Urinary bladder (tissue), 4 donors: Measurements from ENCODE around the gene LRIT2. TPM values are rescaled to one million over a fixed set of nuclear protein-coding genes. Genes with fewer than 3 reads are reported as not detected.

ENCODE experiments used
- DNase-seq: peaks from one replicate; pipeline ENCODE4 v3.0.0-alpha.2; 2015; ENCODE audit errors: extremely low spot score
- H3K27ac ChIP-seq: one replicate; pipeline ENCODE4 v1.5.1; 2013; ENCODE audit warnings: low read depth, mild to moderate bottlenecking, moderate library complexity
- H3K36me3 ChIP-seq: one replicate; pipeline ENCODE4 v1.6.1; 2013; ENCODE audit warnings: mild to moderate bottlenecking, moderate library complexity; ENCODE audit not compliant: insufficient read depth
- H3K4me1 ChIP-seq: one replicate; pipeline ENCODE4 v1.6.1; 2013; ENCODE audit warnings: mild to moderate bottlenecking, moderate library complexity; ENCODE audit not compliant: insufficient read depth
- H3K4me3 ChIP-seq: one replicate; pipeline ENCODE4 v1.5.1; 2013; ENCODE audit warnings: low read depth, low read length
- WGBS: extraction: QIAGEN DNeasy Blood & Tissue Kit; methylation state at CpG from one replicate; pipeline ENCODE4 v1.1.7; 2013; 5-methylcytosine and 5-hydroxymethylcytosine counted together
- polyA plus RNA-seq: library from polyadenylated mRNA; stranded (reverse); fragments of 200-250 nt; gene quantifications from one replicate; pipeline ENCODE4 v1.2.3, GENCODE V29; 2013
- total RNA-seq: library from RNA; depleted of rRNA; stranded (reverse); fragments of >200 nt; gene quantifications from one replicate; pipeline ENCODE4 v1.2.3, GENCODE V29; 2014
- donor health status: healthy with polysubstance abuse.
- donor health status: healthy.

Gene LRIT2
- total and polyA plus RNA-seq, 2 donors = not detected

DNA sequence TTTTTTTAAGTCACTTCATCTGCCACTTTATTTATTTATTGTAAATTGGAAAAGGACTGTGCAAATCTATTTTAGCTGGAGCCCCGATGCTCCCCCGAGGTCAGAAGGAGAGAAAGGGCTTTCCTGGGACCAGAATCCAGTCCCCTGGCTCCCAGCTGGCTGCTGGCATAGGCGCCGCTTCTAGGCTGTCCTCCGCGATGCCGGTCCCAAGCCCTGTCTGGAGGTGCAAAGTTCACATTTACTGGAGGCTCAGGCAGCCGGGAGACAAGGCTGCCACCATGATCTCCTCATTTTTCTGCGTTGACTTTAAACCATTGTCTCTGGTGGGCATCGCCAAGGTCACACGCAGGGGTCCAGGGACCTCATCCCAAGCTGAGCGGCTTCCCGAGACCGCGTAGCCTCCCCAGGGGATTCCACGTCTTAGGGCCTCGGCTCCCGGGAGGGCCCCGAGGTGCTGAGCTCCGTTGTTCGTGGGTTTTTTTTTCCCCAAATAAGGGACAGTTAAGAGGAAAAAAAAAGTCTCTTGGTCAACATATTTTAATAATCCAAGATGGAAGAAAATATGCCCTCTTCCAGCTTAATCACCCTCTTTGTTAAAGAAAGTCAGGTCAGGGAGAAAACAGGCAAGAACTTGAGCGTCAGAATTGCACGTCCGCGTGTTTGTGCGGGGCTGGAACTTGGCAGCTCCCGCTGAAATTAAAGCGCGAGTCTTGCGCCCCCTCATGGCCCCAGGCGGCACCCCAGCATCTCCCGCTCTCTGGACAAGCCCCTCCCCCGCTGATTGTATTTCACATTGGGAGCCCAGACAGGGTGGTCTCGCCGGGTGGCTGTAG lies 31.4 kb upstream of the LRIT2 start:
- Histone ChIP-seq H3K36me3 (no peaks in the 10 kb centered on the region), H3K27ac (no peak overlapping the region), H3K4me3 (no peak overlapping the region), H3K4me1 (no peaks in the 10 kb centered on the region)
- WGBS = 39% methylated on average over 35 of the region's 35 CpGs
- DNase-seq = no peak

DNA sequence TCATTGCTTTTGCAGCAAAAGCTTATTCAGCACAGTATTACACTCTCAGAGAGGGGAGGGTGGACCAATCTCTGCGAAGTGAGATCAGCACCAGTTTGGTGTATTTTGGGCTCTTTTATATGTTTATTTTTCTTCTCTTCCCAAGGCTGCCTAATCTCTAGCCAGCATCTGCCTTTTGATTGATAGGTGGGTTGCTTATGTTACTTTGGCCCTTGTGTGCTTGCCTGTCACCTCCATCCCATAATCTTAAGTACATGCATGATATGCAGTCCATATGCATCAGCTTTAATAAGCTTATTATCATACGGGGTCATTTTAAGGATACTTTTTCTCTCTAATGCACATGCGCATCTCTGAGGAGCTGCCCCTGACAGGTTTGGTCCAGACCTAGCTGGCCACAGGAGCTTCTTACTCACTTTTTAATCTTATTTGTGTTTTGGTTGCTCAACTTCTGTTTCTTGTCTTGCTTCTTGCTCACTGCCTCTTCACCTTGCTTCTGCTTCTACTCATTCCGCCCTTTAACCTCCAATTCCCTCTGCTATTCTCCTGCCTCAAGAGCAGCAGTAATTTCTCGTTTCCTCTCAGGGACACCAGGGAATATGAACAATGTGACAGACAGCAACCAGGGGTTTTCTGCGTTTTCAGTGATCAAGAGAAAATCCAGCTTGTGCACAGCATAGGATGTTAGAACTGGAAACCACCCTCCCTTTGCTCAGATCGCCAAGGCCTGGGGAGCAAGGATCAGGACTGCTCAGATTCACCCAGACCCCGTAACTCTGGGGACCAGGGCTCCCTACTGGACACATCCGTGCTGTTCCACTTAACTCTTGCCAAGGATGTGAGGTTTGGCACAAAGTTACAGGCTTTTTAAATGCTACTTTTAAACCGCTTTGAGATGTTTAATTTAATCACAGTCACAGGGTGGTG lies 29.5 kb upstream of the LRIT2 start:
- H3K27ac ChIP-seq = no peak overlapping the region
- H3K4me1 ChIP-seq = no peaks in the 10 kb centered on the region
- DNase-seq = no peak
- no peak overlapping the region for H3K4me3 ChIP-seq
- WGBS = 52% methylated on average over 10 of the region's 10 CpGs
- no peaks in the 10 kb centered on the region for H3K36me3 ChIP-seq

- H3K4me3 ChIP-seq = no peak overlapping the region
- DNase-seq = no peak
- H3K36me3 ChIP-seq = no peaks in the 10 kb centered on the region
- 78% methylated on average over 12 of the region's 12 CpGs for WGBS
- H3K27ac ChIP-seq = no peak overlapping the region
- H3K4me1 ChIP-seq = no peaks in the 10 kb centered on the region
These were observed 23.4 kb upstream of the LRIT2 start for GRCh38 chr10:84248794-84249193.

GRCh38 chr10:84247496-84247895 lies 22.2 kb upstream of the LRIT2 start:
- Histone ChIP-seq H3K4me3 (no peak overlapping the region), H3K27ac (no peak overlapping the region), H3K36me3 (no peaks in the 10 kb centered on the region), H3K4me1 (no peaks in the 10 kb centered on the region)
- no peak for DNase-seq
- WGBS = 78% methylated on average over 6 of the region's 6 CpGs

- no peaks in the 10 kb centered on the region for H3K4me1 ChIP-seq
- H3K27ac ChIP-seq = no peak within 1 kb of the TSS
- DNase-seq = no peak
- H3K36me3 ChIP-seq = no peaks in the 10 kb centered on the region
- no peak within 1 kb of the TSS for H3K4me3 ChIP-seq
- WGBS = 51% methylated on average over 9 of the region's 9 CpGs
These were observed 19.4 kb upstream of the LRIT2 start, which contains the start of gene RGR for GRCh38 chr10:84244651-84245270. RGR (plus strand) TSS chr10:84245053; CDS start chr10:84245091, 38 bp downstream.

DNA sequence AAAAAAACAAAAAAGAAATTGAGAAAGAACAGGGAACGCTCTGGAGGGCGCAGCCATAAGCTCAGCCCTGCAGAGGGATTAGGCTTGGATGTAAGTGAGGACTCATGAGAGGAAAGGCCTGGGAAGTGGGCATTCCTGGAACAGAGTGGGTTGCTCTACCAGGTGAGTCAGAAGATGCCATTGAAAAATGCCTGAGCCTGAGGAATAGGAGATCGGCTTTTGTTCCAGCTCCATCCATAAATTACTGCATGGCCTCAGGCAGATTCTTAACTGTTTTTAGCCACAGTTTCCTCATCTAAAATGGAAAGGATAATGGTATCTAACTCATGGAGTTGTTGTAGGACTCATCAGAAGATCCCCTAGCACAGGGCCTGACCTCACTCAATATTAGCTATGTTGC lies 18.4 kb upstream of the LRIT2 start:
- Histone ChIP-seq H3K4me1 (no peaks in the 10 kb centered on the region), H3K4me3 (no peak overlapping the region), H3K27ac (no peak overlapping the region), H3K36me3 (no peaks in the 10 kb centered on the region)
- no peak for DNase-seq
- 94% methylated on average over 3 of the region's 3 CpGs for WGBS

GRCh38 chr10:84241185-84241790 lies 15.9 kb upstream of the LRIT2 start, which contains the start of gene LRIT1:
LRIT1 (minus strand) TSS chr10:84241546; CDS start chr10:84241439, 107 bp downstream.
- WGBS = 74% methylated on average over 13 of the region's 13 CpGs
- Histone ChIP-seq H3K36me3 (no peaks in the 10 kb centered on the region), H3K4me3 (no peak within 1 kb of the TSS), H3K27ac (no peak within 1 kb of the TSS), H3K4me1 (no peaks in the 10 kb centered on the region)
- DNase-seq = no peak

DNA sequence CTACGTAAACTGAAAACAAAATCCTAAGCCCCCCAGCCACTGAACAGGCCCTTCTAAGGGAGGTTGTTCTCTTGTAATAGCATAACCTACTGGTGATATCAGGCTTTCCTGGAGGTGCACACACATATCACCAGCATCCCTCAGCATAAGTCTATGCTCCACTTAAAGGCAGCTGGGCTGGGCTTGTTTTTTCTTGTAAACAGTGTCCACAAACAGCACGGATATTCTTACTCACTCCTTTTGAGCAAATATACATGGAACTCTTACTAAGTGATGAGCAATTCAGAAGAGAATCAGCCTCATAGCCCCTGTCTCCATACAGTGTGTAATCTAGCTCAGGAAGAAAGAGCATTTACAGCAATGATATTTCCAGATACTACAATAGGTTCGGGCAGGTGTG lies 13.6 kb upstream of the LRIT2 start:
- no peak for DNase-seq
- H3K27ac ChIP-seq = no peak overlapping the region
- H3K36me3 ChIP-seq = no peaks in the 10 kb centered on the region
- no peak overlapping the region for H3K4me3 ChIP-seq
- no peaks in the 10 kb centered on the region for H3K4me1 ChIP-seq
- 79% methylated on average over 3 of the region's 3 CpGs for WGBS

- 43% methylated on average over 52 of the region's 52 CpGs for WGBS
- H3K36me3 ChIP-seq = no peaks in the 10 kb centered on the region
- no peak for DNase-seq
- H3K4me3 ChIP-seq = no peak overlapping the region
- H3K4me1 ChIP-seq = no peaks in the 10 kb centered on the region
- no peak overlapping the region for H3K27ac ChIP-seq
These were observed 12.1 kb upstream of the LRIT2 start for GRCh38 chr10:84237199-84238051.

DNA sequence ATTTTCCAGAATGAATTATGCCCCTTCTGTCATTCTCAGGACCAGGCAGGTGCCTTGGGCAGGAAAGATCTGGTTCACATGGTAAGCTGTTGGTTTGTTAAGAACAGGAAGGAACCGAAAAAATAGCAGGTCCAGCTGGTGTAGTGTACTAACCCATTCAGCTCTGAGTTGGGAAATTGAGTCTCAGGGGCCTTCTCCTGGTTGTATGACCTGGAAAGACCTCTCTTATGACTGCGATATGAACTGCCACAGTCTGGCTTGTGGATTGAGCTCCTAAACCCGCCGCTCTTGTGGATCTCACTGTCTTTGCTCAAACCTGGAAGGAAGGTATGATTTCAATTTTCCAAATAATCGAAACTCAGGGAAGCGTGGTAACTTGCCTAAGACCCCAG lies 11.5 kb upstream of the LRIT2 start:
- no peaks in the 10 kb centered on the region for H3K4me1 ChIP-seq
- 85% methylated on average over 6 of the region's 6 CpGs for WGBS
- H3K27ac ChIP-seq = no peak overlapping the region

GRCh38 chr10:84235096-84235495 lies 9.8 kb upstream of the LRIT2 start:
- 74% methylated on average over 4 of the region's 4 CpGs for WGBS
- Histone ChIP-seq H3K4me1 (no peaks in the 10 kb centered on the region), H3K36me3 (no peaks in the 10 kb centered on the region), H3K4me3 (no peak overlapping the region), H3K27ac (no peak overlapping the region)
- no peak for DNase-seq

More for the DNA sequence above, 11.5 kb upstream of the LRIT2 start:
- H3K4me3 ChIP-seq = no peak overlapping the region
- DNase-seq = no peak
- H3K36me3 ChIP-seq = no peaks in the 10 kb centered on the region

- H3K4me1 ChIP-seq = no peaks in the 10 kb centered on the region
- DNase-seq = no peak
- WGBS = 90% methylated on average over 4 of the region's 4 CpGs
These were observed 9.1 kb upstream of the LRIT2 start for GRCh38 chr10:84234479-84234878.

More at GRCh38 chr10:84234479-84234878, 9.1 kb upstream of the LRIT2 start:
- no peak overlapping the region for H3K4me3 ChIP-seq
- no peaks in the 10 kb centered on the region for H3K36me3 ChIP-seq
- H3K27ac ChIP-seq = no peak overlapping the region
